Measurements from ENCODE around the gene DPYSL3. TPM values are rescaled to one million over a fixed set of nuclear protein-coding genes. Genes with fewer than 3 reads are reported as not detected.

Gene DPYSL3
- total RNA-seq, 4 donors from 2014 or later = 7.4 to 42.1 (median 21.8) TPM

DNA sequence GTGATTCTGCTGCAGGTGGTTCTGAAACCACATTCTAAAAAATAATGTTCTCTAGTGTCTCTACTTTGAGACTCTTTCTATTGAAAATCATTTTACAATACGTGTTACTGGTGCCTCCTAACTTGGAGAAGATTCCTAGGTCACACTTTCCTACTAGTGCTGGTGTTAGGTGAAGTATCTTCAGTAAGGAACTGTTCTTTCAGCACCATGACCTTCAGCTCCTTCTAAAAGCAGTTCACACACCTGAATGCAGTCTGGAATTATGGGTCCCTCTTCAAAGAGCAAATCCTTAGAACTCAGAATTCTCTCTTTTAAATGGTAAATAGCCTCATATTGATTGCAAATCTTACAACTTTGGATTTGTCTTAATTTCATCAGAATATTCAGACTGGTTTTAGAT, 10.6 kb upstream of the DPYSL3 start:
- no peaks in the 10 kb centered on the region for H3K4me1 ChIP-seq
- no peak for DNase-seq
- no peaks in the 10 kb centered on the region for H3K9me3 ChIP-seq
- H3K27me3 ChIP-seq = no peaks in the 10 kb centered on the region
- no peak overlapping the region for H3K27ac ChIP-seq
- H3K36me3 ChIP-seq = no peaks in the 10 kb centered on the region
- TF ChIP-seq, protein P1, sequence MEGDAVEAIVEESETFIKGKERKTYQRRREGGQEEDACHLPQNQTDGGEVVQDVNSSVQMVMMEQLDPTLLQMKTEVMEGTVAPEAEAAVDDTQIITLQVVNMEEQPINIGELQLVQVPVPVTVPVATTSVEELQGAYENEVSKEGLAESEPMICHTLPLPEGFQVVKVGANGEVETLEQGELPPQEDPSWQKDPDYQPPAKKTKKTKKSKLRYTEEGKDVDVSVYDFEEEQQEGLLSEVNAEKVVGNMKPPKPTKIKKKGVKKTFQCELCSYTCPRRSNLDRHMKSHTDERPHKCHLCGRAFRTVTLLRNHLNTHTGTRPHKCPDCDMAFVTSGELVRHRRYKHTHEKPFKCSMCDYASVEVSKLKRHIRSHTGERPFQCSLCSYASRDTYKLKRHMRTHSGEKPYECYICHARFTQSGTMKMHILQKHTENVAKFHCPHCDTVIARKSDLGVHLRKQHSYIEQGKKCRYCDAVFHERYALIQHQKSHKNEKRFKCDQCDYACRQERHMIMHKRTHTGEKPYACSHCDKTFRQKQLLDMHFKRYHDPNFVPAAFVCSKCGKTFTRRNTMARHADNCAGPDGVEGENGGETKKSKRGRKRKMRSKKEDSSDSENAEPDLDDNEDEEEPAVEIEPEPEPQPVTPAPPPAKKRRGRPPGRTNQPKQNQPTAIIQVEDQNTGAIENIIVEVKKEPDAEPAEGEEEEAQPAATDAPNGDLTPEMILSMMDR (IDR thresholded peaks at IDR 0.05) = no peak
- H3K4me3 ChIP-seq = no peak overlapping the region

DNA sequence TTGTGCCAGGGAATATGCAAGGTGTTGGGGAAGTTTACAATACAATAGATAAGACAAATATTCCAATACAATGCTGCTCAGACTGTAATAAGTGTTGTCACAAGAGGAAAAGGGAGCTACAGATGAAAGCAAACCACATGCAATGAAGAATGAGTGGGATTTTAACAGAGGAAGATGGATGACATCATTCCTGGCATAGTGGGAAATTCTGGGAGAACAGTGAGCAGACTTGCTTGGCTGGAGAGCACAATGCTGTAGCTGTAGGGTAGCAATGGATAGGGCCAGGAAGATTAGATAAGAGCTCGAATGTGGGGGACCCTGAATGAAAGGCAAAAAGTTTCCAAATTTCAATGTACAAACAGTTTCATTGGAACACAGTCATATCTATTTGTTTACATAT, 9.5 kb upstream of the DPYSL3 start:
- DNase-seq = no peak
- H3K27me3 ChIP-seq = no peaks in the 10 kb centered on the region

DNA sequence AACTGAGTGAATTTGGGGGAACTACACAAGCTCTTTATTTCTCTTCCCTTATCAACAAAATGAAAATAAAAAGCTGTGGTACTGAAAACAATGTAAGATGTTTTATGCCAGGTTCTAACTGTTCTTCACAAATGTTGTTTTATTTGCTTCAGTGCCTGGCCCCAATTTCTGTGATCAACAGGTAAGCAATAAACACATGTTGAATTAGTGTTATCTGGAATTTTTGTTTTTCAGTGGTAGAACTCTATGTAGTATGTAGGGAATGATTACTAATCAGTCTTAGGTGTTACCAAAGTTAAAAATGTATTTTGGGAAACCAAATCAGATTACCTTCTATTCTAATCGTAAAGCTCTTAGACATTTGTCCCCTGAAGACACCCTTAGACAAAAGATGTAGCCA, 7.5 kb upstream of the DPYSL3 start:
- Histone ChIP-seq H3K4me1 (no peaks in the 10 kb centered on the region), H3K4me3 (no peak overlapping the region), H3K27ac (no peak overlapping the region), H3K36me3 (no peaks in the 10 kb centered on the region), H3K27me3 (no peaks in the 10 kb centered on the region), H3K9me3 (no peaks in the 10 kb centered on the region)
- no peak for DNase-seq
- TF ChIP-seq, protein P1 (IDR thresholded peaks at IDR 0.05) = no peak
- no peak for TF ChIP-seq POLR2A (IDR thresholded peaks at IDR 0.05)

More for the DNA sequence above, 9.5 kb upstream of the DPYSL3 start:
- Histone ChIP-seq H3K4me3 (no peak overlapping the region), H3K36me3 (no peaks in the 10 kb centered on the region), H3K27ac (no peak overlapping the region), H3K9me3 (no peaks in the 10 kb centered on the region), H3K4me1 (no peaks in the 10 kb centered on the region)
- no peak for TF ChIP-seq POLR2A (IDR thresholded peaks at IDR 0.05)
- TF ChIP-seq, protein P1 (IDR thresholded peaks at IDR 0.05) = no peak

DNA sequence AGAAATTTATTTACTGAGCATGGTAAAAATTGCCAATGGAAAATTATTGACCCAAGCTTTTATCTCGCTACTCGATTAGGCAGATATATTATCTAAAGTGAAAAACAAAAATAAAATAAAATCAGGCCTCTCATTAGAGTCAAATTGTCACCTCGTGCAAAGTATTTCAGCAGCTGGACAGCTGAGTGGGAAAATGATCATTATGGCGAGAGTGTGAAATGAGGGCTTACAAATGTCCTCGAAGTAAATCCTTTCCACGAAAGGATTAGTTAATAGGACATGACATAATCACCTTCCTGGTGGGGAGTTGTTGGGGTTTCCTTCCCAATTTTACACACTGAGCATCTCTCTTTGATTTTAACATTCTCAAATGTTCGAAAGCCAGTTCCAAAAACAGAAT, 5.4 kb upstream of the DPYSL3 start:
- TF ChIP-seq, protein P1 (IDR thresholded peaks at IDR 0.05) = no peak
- TF ChIP-seq POLR2A (IDR thresholded peaks at IDR 0.05) = no peak
- no peak overlapping the region for H3K4me3 ChIP-seq
- H3K27me3 ChIP-seq = no peaks in the 10 kb centered on the region
- no peak overlapping the region for H3K27ac ChIP-seq
- no peaks in the 10 kb centered on the region for H3K36me3 ChIP-seq
- H3K9me3 ChIP-seq = no peaks in the 10 kb centered on the region
- H3K4me1 ChIP-seq = no peaks in the 10 kb centered on the region
- no peak for DNase-seq

DNA sequence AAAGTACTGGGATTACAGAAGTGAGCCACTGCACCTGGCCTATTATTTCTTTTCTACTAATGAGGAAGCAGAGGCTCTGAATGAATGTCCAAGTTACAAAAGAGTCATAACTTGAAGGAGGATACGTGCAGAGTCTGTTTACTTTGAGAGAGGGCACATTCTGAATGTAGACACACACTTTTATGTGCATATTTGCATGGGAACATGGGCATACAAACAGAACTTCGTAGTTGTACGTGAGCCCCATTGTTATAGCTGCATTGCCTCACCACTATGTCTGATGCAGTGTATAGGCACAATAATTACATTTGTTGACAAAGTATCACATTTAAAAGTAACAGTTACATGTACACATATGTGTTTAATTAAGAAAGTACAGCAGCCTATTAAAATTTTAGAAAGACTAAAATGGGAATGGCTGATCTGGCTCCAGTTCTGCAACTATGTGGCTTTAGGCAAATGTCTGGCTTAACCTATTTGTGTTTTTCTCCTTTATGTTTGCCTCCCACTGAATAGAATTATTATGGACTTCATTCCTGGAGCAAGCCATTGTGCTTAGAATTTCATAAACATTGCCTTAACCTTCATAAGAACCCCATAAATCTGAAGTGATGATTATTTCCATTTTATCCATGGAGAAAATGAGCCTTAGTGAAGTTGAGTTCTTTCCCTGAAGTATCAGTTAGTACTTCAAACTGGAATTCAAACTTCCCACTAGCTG, 3.0 kb upstream of the DPYSL3 start:
- Histone ChIP-seq H3K9me3 (no peaks in the 10 kb centered on the region), H3K27me3 (no peaks in the 10 kb centered on the region), H3K4me1 (peaks cover 0 to 4% (median 0%) of the 10 kb centered on the region in 4 donors), H3K27ac (no peak overlapping the region), H3K4me3 (no peak overlapping the region), H3K36me3 (no peaks in the 10 kb centered on the region)
- TF ChIP-seq POLR2A (IDR thresholded peaks at IDR 0.05) = no peak
- TF ChIP-seq, protein P1 (IDR thresholded peaks at IDR 0.05) = no peak
- no peak for DNase-seq

Data from Peyer's patch (tissue), 4 donors.